Liver (tissue), 3 donors: ENCODE results near the gene AKNA.

Source experiments
- CTCF ChIP-seq: fragments of 150-350 bp; IDR thresholded peaks from 2 replicates; pipeline ENCODE4 v1.5.1; 2017; ENCODE audit warnings: improper control_type of control experiment, low read depth, low read length; ENCODE audit not compliant: missing input control
- HNF4A ChIP-seq, 2 donors: conservative IDR thresholded peaks; 2 replicates each; pipeline ENCODE4 v1.6.1; 2016; ENCODE audit warnings: antibody characterized with exemption in 2 of 2, mild to moderate bottlenecking in 2 of 2
- JUND ChIP-seq, 2 donors: IDR thresholded peaks; 2 replicates each; pipeline ENCODE4 v1.6.1; 2016; ENCODE audit warnings: antibody characterized with exemption in 2 of 2
- ZBTB33 ChIP-seq: IDR thresholded peaks from 2 replicates; pipeline ENCODE4 v1.6.1; 2016; ENCODE audit warnings: antibody characterized with exemption
- donor health status: healthy.
- donor health status: healthy.

GRCh38 chr9:114395334-114395617 is 7.5 kb upstream of the AKNA start:
- TF ChIP-seq ZBTB33 (no peak), CTCF (no peak), JUND (IDR thresholded peaks at IDR 0.05) (no peak), HNF4A (conservative IDR thresholded peaks at IDR 0.05) (no peak)
